Prostate gland (tissue), 2 donors: ENCODE results near the gene BCL7A.

Source experiments
- CTCF ChIP-seq, 4 experiments: fragments of 200-600 bp in 2 of 4; fragments of 450-650 bp in 2 of 4; sonication (generic) in 2 of 4; IDR thresholded peaks; 1 replicate in 3 of 4; 2 replicates in 1 of 4; pipeline ENCODE4 v1.5.1; 2016 to 2019; ENCODE audit warnings: antibody characterized with exemption in 4 of 4, mild to moderate bottlenecking in 2 of 4, moderate library complexity in 2 of 4
- POLR2AphosphoS5 ChIP-seq: sonication (generic); formaldehyde crosslinking; IDR thresholded peaks from one replicate; pipeline ENCODE4 v1.6.1; 2017; ENCODE audit warnings: antibody characterized with exemption

- TF ChIP-seq CTCF (IDR thresholded peaks at IDR 0.05), result no peak
- no peak for TF ChIP-seq POLR2AphosphoS5
Measured at GRCh38 chr12:121983536-121984210, 38.0 kb upstream of the BCL7A start.
